ENCODE data around the gene SORL1.
"Not testable (repeated sequence)": the region's sequence is repeated elsewhere in the genome, so short reads cannot be mapped to it uniquely, and the experiment has no call there.

SORL1 gene

GRCh38 chr11:121563900-121564822 is 112.0 kb downstream of the SORL1 start:
- DNase-seq (ENCODE audit: low read depth in 3 of 3) = no peak

GRCh38 chr11:121564948-121565684 is 113.0 kb downstream of the SORL1 start:
- DNase-seq (ENCODE audit: low read depth in 3 of 3) = no peak

- DNase-seq (ENCODE audit: low read depth in 3 of 3) = no peak
Observed at GRCh38 chr11:121566279-121567168, 114.4 kb downstream of the SORL1 start.

GRCh38 chr11:121567995-121568394 is 115.9 kb downstream of the SORL1 start:
- DNase-seq (ENCODE audit: low read depth in 3 of 3) = no peak

- DNase-seq (ENCODE audit: low read depth in 3 of 3) = not testable (repeated sequence)
Observed at GRCh38 chr11:121569332-121570299, 117.5 kb downstream of the SORL1 start.

- DNase-seq (ENCODE audit: low read depth in 3 of 3) = no peak
Observed at GRCh38 chr11:121570453-121570852, 118.3 kb downstream of the SORL1 start.

- DNase-seq (ENCODE audit: low read depth in 3 of 3) = no peak
Observed at GRCh38 chr11:121571506-121571905, 119.4 kb downstream of the SORL1 start.

GRCh38 chr11:121572571-121573059 is 120.5 kb downstream of the SORL1 start:
- no peak for DNase-seq (ENCODE audit: low read depth in 3 of 3)

GRCh38 chr11:121574801-121575200 is 122.7 kb downstream of the SORL1 start:
- DNase-seq (ENCODE audit: low read depth in 3 of 3) = no peak

- DNase-seq (ENCODE audit: low read depth in 3 of 3) = no peak
Observed at GRCh38 chr11:121575250-121575962, 123.3 kb downstream of the SORL1 start.

GRCh38 chr11:121575963-121576290 is 123.8 kb downstream of the SORL1 start:
- no peak for DNase-seq (ENCODE audit: low read depth in 3 of 3)

- no peak for DNase-seq (ENCODE audit: low read depth in 3 of 3)
Observed at GRCh38 chr11:121576531-121576930, 124.4 kb downstream of the SORL1 start.

GRCh38 chr11:121577106-121577848 is 125.2 kb downstream of the SORL1 start:
- DNase-seq (ENCODE audit: low read depth in 3 of 3) = no peak

- no peak for DNase-seq (ENCODE audit: low read depth in 3 of 3)
Observed at GRCh38 chr11:121578251-121578976, 126.3 kb downstream of the SORL1 start.

- DNase-seq (ENCODE audit: low read depth in 3 of 3) = no peak
Observed at GRCh38 chr11:121580154-121580553, 128.0 kb downstream of the SORL1 start.

- no peak for DNase-seq (ENCODE audit: low read depth in 3 of 3)
Observed at GRCh38 chr11:121581607-121582006, 129.5 kb downstream of the SORL1 start.

- DNase-seq (ENCODE audit: low read depth in 3 of 3) = no peak
Observed at GRCh38 chr11:121582296-121582695, 130.2 kb downstream of the SORL1 start.

- DNase-seq (ENCODE audit: low read depth in 3 of 3) = no peak
Observed at GRCh38 chr11:121583825-121584224, 131.7 kb downstream of the SORL1 start.

- DNase-seq (ENCODE audit: low read depth in 3 of 3) = no peak
Observed at GRCh38 chr11:121586750-121587149, 134.6 kb downstream of the SORL1 start.
